T follicular helper cell (primary cell): ENCODE measurements around the gene RPS25.
"Not testable (repeated sequence)": the region's sequence is repeated elsewhere in the genome, so short reads cannot be mapped to it uniquely, and the experiment has no call there.

Experiments used
- DNase-seq: peaks from one replicate; pipeline ENCODE4 v3.0.0-alpha.2; 2020; ENCODE audit warnings: low read depth

RPS25 gene

DNA sequence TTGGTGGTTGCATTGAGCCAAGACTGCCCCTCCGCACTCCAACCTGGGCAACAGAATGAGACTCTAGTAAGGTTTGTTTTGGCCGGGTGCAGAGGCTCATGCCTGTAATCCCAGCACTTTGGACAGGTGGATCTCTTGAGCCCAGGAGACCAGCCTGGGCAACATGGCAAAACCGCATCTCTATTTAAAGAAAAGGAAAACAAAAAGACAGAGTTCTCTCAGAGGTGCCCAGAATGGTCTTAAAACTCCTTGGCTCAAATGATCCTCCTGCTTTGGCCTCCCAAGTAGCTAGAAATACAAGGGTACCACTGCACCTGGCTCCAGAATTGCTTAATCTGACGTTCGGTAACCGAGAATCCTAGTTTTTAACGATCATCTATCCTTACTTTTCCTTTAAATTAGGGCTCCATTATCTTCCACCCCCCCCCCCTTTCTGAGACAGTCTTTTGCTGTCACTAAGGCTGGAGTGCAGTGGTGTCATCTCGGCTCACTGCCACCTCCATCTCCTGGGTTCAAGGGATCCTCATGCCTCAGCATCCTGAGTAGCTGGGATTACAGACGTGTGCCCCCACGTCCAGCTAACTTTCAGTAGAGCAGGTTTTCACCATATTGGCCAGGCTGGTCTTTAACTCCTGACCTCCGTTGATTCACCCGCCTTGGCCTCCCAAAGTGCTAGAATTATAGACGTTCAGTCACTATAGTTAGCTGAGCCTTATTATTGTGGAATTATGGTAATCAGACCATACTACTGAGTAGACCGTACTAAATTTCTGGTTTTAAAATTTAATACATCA, 1.7 kb downstream of the RPS25 start:
- no peak for DNase-seq

- no peak for DNase-seq
Observed at GRCh38 chr11:119015054-119015611, 3.0 kb downstream of the RPS25 start.

DNA sequence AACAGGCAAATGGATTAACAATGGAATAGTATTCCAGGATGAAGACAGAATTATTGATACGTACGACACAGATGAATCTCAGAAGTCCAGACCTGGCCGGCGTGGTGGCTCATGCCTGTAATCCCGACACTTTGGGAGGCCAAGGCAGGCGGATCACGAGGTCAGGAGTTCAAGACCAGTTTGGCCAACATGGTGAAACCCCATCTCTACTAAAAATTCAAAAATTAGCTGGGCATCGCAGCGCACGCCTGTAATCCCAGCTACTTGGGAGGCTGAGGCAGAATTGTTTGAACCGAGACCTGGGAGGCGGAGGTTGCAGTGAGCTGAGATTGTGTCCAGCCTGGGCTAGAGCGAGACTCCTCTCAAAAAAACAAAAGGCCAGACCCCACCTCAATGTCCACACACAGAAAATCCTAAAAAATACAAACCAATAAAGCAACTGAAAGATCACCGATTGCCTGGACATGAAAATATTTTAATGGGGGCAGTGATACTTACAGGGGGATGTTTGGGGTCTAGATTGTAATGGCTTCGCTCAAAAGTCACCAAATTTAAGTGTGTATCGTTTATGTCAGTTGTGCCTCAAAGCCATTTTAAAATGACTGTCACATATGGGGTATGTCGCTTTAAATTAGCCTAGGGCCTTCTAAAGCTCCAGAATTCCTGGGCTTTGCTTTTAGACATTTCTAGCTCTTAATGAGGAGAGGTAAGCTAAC, 3.8 kb downstream of the RPS25 start:
- DNase-seq = no peak

DNA sequence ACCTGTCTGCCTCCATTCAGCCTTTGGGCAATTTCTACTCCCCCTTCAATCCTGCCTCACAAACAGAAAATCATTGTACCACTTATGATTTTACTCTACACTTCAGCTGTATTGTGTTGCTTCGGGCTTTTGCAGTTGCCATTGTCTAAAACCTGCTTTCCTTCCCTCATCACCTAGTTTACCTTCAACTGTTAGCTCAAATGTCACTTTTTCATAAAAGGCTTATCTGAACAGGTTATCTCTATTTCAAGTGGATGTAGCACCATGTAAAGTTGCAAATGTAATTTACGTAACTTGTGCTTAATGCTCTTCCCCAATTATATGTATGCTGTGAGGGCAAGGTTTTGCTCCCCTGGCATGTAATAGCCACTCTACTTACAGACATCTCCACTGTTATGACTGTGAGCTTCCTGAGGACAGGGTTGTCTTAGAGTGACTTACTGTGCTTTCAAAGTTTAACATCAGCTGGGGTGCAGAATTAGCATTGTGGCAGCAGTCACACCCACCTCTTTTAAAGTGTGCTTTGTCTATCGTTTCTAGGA, 5.4 kb downstream of the RPS25 start:
- no peak for DNase-seq

- DNase-seq = no peak
Observed at GRCh38 chr11:119011476-119012053, 6.6 kb downstream of the RPS25 start.

DNA sequence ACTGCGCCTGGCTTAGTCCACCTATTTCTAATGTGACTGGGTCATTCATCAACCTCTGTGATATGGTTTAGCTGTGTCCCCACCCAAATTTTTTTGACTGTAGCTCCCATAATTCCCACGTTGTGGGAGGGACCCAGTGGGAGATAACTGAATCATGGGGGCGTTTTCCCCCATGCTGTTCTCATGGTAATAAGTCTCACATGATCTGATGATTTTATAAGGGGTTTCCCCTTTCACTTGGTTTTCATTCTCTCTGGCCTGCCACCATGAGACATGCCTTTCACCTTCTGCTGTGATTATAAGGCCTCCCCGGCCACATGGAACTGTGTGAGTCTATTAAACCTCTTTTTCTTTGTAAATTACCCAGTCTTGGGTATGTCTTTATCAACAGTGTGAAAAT, 11.5 kb downstream of the RPS25 start:
- no peak for DNase-seq

- DNase-seq = no peak
Observed at GRCh38 chr11:119000906-119001305, 17.2 kb downstream of the RPS25 start.

DNA sequence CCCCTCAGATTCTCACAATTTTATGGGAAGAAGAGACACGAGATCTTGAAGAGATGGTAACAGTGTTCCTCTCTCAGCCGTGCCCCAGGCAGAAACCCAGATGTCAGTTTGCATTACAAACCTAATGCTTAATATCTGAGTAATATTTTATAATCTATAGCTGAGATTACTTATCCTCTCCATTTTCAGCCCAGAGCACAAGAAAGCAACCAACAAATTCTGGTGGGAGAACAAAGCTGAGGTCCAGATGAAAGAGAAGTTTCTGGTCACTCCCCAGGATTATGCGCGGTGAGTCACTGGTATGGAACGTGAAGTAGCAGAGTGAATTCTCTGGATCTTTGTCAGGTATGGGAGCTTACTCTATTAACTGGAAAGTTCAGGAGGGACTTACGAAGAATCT, 19.3 kb downstream of the RPS25 start:
- DNase-seq = no peak

DNA sequence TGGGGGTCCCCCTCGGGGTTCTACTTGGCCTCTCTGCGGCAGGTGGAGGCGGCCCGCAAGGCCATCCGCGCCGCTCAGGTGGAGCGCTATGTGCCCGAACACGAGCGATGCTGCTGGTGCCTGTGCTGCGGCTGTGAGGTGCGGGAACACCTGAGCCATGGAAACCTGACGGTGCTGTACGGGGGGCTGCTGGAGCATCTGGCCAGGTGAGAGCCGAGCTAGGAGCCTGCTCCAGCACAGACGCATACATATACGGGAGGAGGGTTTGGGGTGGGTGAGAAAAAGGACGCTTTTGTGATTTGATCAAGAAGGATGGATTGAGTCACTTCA, 19.8 kb downstream of the RPS25 start:
- peak; percentile 15 for DNase-seq

DNA sequence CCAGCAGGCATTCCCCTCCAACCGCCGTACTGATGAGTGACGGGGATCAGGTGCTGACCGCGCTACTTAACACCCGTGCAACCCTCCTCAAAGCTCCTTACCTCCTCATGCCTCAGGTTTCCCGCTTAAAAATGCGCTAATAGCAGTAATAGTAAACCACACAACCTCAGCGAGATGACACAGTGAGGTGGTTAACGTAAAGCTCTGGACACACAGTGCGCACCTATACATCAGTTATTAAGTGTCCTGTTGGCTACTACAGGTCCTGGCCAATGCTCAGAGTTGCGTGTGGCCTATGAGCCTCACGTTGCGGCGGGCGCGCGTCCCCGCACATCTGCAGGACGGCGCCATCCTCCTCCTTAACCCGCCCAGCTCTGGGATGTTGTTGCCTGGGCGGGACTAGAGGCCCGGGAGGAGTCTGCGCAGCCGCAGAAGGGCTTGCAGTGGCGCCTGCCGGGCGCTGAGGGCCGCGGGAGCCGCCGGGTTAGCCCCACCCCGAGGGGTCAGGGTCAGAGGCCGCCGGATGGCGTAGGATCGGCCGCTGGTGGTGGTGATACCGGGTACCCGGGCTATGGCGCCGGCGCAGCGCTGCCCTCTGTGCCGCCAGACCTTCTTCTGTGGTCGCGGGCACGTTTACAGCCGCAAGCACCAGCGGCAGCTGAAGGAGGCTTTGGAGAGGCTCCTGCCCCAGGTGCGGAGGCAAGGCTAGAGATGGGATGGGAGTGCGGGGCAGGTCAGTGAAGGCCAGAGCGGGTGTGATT, 20.3 kb downstream of the RPS25 start, which contains the start of gene CENATAC:
Gene CENATAC, plus strand, starts transcription at position 512 of the 761 bp plus-strand sequence. Its CDS starts 60 bp downstream, at position 572.
- peak; percentile 92 for DNase-seq

- no peak for DNase-seq
Observed at GRCh38 chr11:118996926-118997626, 21.1 kb downstream of the RPS25 start.

GRCh38 chr11:118991486-118992038, 26.6 kb downstream of the RPS25 start:
- not testable (repeated sequence) for DNase-seq

- DNase-seq = no peak
Observed at GRCh38 chr11:118988280-118988679, 29.9 kb downstream of the RPS25 start.

DNA sequence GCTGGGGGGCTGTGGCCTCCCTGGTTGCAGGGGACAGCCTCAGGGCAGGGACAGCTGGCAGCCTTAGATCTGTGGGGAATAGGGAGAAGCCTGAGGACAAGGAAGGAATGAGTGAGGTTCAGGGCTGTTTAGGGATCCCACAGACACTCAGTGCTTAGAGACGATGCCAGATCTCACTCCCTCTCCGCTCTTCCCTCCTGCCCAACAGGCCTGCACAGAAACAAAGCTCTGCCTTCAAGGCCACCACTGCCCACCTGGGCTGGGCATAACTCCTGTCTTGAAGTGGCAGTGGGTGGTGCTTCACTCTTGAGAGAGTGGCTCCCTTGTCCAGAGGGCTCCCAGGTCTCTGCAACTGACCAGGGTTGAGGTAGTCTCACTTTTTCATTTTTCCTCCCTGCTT, 33.3 kb downstream of the RPS25 start:
- DNase-seq = no peak

DNA sequence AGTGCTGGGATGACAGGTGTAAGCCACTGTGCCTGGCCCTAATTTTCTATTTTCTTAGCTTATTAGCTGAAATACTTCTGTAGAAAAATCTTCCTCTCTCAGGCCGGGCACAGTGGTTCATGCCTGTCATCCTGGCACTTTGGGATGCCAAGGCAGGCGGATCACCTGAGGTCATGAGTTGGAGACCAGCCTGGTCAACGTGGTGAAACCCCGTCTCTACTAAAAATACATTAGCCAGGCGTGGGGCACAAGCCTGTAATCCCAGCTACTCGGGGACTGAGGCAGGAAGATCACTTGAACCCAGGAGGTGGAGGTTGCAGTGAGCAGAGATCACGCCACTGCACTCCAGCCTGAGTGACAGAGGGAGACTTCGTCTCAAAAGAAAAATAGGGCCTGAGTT, 33.8 kb downstream of the RPS25 start:
- DNase-seq = not testable (repeated sequence)

DNA sequence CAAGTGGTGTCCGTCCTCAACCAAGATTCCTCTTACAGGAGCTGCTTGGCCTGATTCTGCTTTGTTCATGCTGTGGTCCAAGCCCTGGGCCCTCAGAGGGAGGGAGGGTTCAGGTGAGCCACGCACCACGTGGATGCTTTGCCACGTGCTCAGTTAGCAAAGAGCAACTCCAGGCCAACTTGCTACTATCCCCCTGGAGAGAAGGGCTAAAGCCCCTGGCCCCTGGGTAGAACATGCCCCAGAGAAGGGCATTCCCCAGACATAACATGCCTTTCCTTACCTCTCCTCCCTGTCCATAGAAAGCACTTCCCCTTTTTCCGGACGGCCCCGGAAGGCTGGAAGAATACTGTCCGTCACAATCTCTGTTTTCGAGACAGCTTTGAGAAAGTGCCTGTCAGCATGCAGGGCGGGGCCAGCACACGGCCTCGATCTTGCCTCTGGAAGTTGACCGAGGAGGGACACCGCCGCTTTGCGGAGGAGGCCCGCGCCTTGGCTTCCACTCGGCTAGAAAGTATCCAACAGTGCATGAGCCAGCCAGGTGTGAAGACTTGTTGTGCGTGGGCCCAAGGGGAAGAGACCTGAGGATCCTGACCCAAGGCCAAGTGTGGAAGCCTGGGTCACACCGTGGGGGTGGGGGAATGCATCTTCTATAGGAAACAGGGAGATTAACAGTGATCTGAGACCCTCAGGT, 37.8 kb downstream of the RPS25 start:
- DNase-seq = no peak

- DNase-seq = no peak
Observed at GRCh38 chr11:118979434-118979833, 38.7 kb downstream of the RPS25 start.

- no peak for DNase-seq
Observed at GRCh38 chr11:118975771-118976709, 42.1 kb downstream of the RPS25 start.

DNA sequence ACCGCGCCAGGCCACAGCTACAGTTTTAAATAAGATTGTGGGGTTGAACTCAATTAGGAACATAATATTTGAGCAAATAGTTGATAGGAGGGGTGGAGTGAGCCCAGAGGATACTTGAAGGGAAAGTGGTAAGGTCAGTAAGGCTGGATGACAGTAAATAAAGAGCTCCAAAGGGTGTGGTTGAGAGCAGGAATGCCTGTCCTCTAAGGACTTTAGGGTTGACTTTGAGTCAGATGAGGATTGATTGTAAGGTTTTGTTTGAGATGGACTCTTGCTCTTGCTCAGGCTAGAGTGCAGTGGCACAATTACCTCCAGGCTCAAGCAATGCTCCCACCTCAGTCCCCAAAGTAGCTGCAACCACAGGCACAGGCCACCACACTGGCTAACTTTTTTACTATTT, 44.2 kb downstream of the RPS25 start:
- no peak for DNase-seq
